H1 (cell line): ENCODE results near the gene RHBG. TPM values are rescaled to one million over a fixed set of nuclear protein-coding genes. Genes with fewer than 3 reads are reported as not detected.

ENCODE experiments used
- CTCF ChIA-PET: fragments of 300-600 bp; sonication (Branson Sonifier 250); formaldehyde crosslinking; loops from one replicate; lab custom pipeline; 2021; ENCODE audit not compliant: partially characterized antibody; lab: Charles Lee
- POLR2A ChIA-PET: fragments of 300-600 bp; sonication (Branson Sonifier 250); formaldehyde crosslinking; loops from one replicate; lab custom pipeline; 2021; ENCODE audit warnings: inconsistent platforms; ENCODE audit not compliant: partially characterized antibody; lab: Charles Lee
- DNase-seq, 2 experiments: peaks; one replicate each; pipeline versions ENCODE4 v3.0.0 to v3.0.0-alpha.2; 2010 to 2022; ENCODE audit warnings: low spot score in 2 of 2, low read depth in 1 of 2, mixed read lengths in 1 of 2
- FAIRE-seq: peaks from 2 replicates; lab custom pipeline; 2011; peaks lifted over from hg19 to GRCh38; lab: Jason Lieb, UNC
- H2AFZ ChIP-seq: 2 replicates; pipeline ENCODE4 v1.8.1; 2012; ENCODE audit warnings: low read length, inconsistent platforms
- H2AK5ac ChIP-seq: 2 replicates; pipeline ENCODE4 v1.6.1; 2013; ENCODE audit warnings: low read depth, low read length
- H2BK120ac ChIP-seq: replicated peaks from 2 replicates; pipeline ENCODE3; 2013; ENCODE audit warnings: low read depth, low read length, inconsistent platforms
- H2BK12ac ChIP-seq: 2 replicates; pipeline ENCODE4 v1.6.1; 2013; ENCODE audit warnings: low read depth, low read length
- H2BK15ac ChIP-seq: 2 replicates; pipeline ENCODE4 v1.6.1; 2013; ENCODE audit warnings: low read length
- H2BK20ac ChIP-seq: 2 replicates; pipeline ENCODE4 v1.6.1; 2013; ENCODE audit warnings: low read length
- H2BK5ac ChIP-seq: 2 replicates; pipeline ENCODE4 v1.6.1; 2013; ENCODE audit warnings: low read depth, low read length
- H3K14ac ChIP-seq: 2 replicates; pipeline ENCODE4 v1.6.1; 2013; ENCODE audit warnings: inconsistent platforms; ENCODE audit not compliant: insufficient read length
- H3K18ac ChIP-seq: 2 replicates; pipeline ENCODE4 v1.6.1; 2013; ENCODE audit warnings: low read length; ENCODE audit errors: extremely low read depth
- H3K23ac ChIP-seq: 2 replicates; pipeline ENCODE4 v1.6.1; 2013; ENCODE audit warnings: inconsistent platforms; ENCODE audit not compliant: insufficient read length
- H3K23me2 ChIP-seq: 2 replicates; pipeline ENCODE4 v1.6.1; 2013; ENCODE audit warnings: low read depth, low read length
- H3K27ac ChIP-seq: 2 replicates; pipeline ENCODE4 v1.6.1; 2011; ENCODE audit warnings: low read depth, low read length, inconsistent platforms
- H3K27me3 ChIP-seq, 4 experiments: replicated peaks in 1 of 4; 1 replicate in 1 of 4; 2 replicates in 3 of 4; pipeline versions ENCODE4 v1.6.1 to v1.8.1; 2011 to 2013; ENCODE audit warnings: low read length in 3 of 4, mild to moderate bottlenecking in 3 of 4, inconsistent platforms in 2 of 4, mixed read lengths in 2 of 4, moderate library complexity in 1 of 4; ENCODE audit not compliant: control insufficient read depth in 3 of 4, insufficient read depth in 3 of 4; ENCODE audit errors: extremely low read depth in 1 of 4
- H3K36me3 ChIP-seq, 4 experiments: 2 replicates each; pipeline versions ENCODE4 v1.6.1 to v1.8.1; 2011 to 2013; ENCODE audit warnings: mild to moderate bottlenecking in 4 of 4, low read length in 3 of 4, moderate library complexity in 2 of 4, control low read depth in 1 of 4, inconsistent platforms in 1 of 4; ENCODE audit not compliant: insufficient read depth in 4 of 4, control insufficient read depth in 2 of 4
- H3K4ac ChIP-seq: replicated peaks from 2 replicates; pipeline ENCODE3; 2013; ENCODE audit warnings: low read length, low read depth, mixed read lengths, inconsistent platforms; ENCODE audit not compliant: insufficient read length
- H3K4me1 ChIP-seq, 4 experiments: replicated peaks in 1 of 4; 1 replicate in 1 of 4; 2 replicates in 3 of 4; pipeline versions ENCODE4 v1.6.1 to v1.8.1; 2011 to 2013; ENCODE audit warnings: low read length in 3 of 4, inconsistent platforms in 2 of 4, mixed read lengths in 1 of 4; ENCODE audit not compliant: insufficient read depth in 4 of 4, control insufficient read depth in 3 of 4
- H3K4me2 ChIP-seq, 2 experiments: 2 replicates each; pipeline versions ENCODE4 v1.6.1 to v1.8.1; 2011 to 2013; ENCODE audit warnings: low read depth in 2 of 2, low read length in 2 of 2, control low read depth in 1 of 2, inconsistent platforms in 1 of 2, mild to moderate bottlenecking in 1 of 2; ENCODE audit not compliant: insufficient read depth in 1 of 2
- H3K4me3 ChIP-seq, 4 experiments: fragments of 200-600, 300-600 bp in 1 of 4; sonication (generic), shearing (Covaris generic), sonication (Bioruptor Twin) in 1 of 4; 2 replicates each; pipeline versions ENCODE4 v1.5.1 to v1.8.1; 2011 to 2016; ENCODE audit warnings: low read length in 4 of 4, low read depth in 3 of 4, control low read depth in 2 of 4, inconsistent platforms in 2 of 4, mild to moderate bottlenecking in 2 of 4, mixed read lengths in 1 of 4, moderate library complexity in 1 of 4; ENCODE audit not compliant: insufficient read depth in 2 of 4; ENCODE audit errors: extremely low read depth in 1 of 4
- H3K56ac ChIP-seq: replicated peaks from 2 replicates; pipeline ENCODE3; 2013; ENCODE audit warnings: low read depth, mild to moderate bottlenecking, mixed read lengths, low read length, inconsistent platforms; ENCODE audit not compliant: insufficient read length
- H3K79me1 ChIP-seq: 2 replicates; pipeline ENCODE4 v1.6.1; 2013; ENCODE audit warnings: low read depth, low read length, control low read depth
- H3K79me2 ChIP-seq, 2 experiments: 2 replicates each; pipeline versions ENCODE4 v1.6.1 to v1.8.1; 2012 to 2013; ENCODE audit warnings: low read length in 2 of 2, mild to moderate bottlenecking in 2 of 2, inconsistent platforms in 1 of 2; ENCODE audit not compliant: insufficient read depth in 2 of 2, control insufficient read depth in 1 of 2
- H3K9ac ChIP-seq, 4 experiments: replicated peaks in 1 of 4; 1 replicate in 1 of 4; 2 replicates in 3 of 4; pipeline versions ENCODE4 v1.6.1 to v1.8.1; 2011 to 2013; ENCODE audit warnings: low read depth in 3 of 4, low read length in 3 of 4, control low read depth in 2 of 4, mild to moderate bottlenecking in 2 of 4, moderate library complexity in 2 of 4, inconsistent platforms in 1 of 4; ENCODE audit errors: extremely low read depth in 1 of 4
- H3K9me3 ChIP-seq, 2 experiments: 2 replicates each; pipeline versions ENCODE4 v1.6.1 to v1.8.1; 2012 to 2013; ENCODE audit warnings: mild to moderate bottlenecking in 2 of 2, moderate library complexity in 2 of 2, control low read depth in 1 of 2, inconsistent platforms in 1 of 2, low read depth in 1 of 2, low read length in 1 of 2, mixed read lengths in 1 of 2; ENCODE audit not compliant: insufficient read depth in 2 of 2
- H4K20me1 ChIP-seq, 2 experiments: replicated peaks in 1 of 2; 2 replicates each; pipeline versions ENCODE3 to v1.8.1; 2011 to 2013; ENCODE audit warnings: inconsistent platforms in 2 of 2, low read length in 2 of 2, mild to moderate bottlenecking in 1 of 2; ENCODE audit not compliant: insufficient read depth in 2 of 2, control insufficient read depth in 1 of 2
- H4K5ac ChIP-seq: 2 replicates; pipeline ENCODE4 v1.6.1; 2013; ENCODE audit warnings: low read length, low read depth, mixed read lengths, inconsistent platforms; ENCODE audit not compliant: insufficient read length
- H4K8ac ChIP-seq: 2 replicates; pipeline ENCODE4 v1.8.0; 2013; ENCODE audit warnings: mild to moderate bottlenecking, moderate library complexity, low read length, inconsistent platforms; ENCODE audit not compliant: insufficient read depth; ENCODE audit errors: extremely low read depth
- H4K91ac ChIP-seq: replicated peaks from 2 replicates; pipeline ENCODE3; 2013; ENCODE audit warnings: low read length, mixed read lengths, inconsistent platforms; ENCODE audit not compliant: insufficient read length
- ATF2 ChIP-seq: IDR thresholded peaks from 2 replicates; pipeline ENCODE4 v1.6.1; 2012; ENCODE audit warnings: low read length, inconsistent platforms
- ATF3 ChIP-seq: IDR thresholded peaks from 2 replicates; pipeline ENCODE4 v1.6.1; 2011; ENCODE audit warnings: low read depth, mild to moderate bottlenecking, low read length; ENCODE audit not compliant: insufficient read depth
- GTF2F1 ChIP-seq: IDR thresholded peaks from 2 replicates; pipeline ENCODE4 v1.6.1; 2012; ENCODE audit warnings: low read depth, low read length, improper control_type of control experiment, borderline replicate concordance
- JUND ChIP-seq: IDR thresholded peaks from 2 replicates; pipeline ENCODE4 v1.6.1; 2011; ENCODE audit warnings: mild to moderate bottlenecking, improper control_type of control experiment, low read length
- RFX5 ChIP-seq: IDR thresholded peaks from 2 replicates; pipeline ENCODE4 v1.6.1; 2011; ENCODE audit warnings: low read depth, low read length, improper control_type of control experiment, borderline replicate concordance
- RNF2 ChIP-seq: fragments of 200-900, 300-1000 bp; sonication (generic); IDR thresholded peaks from 2 replicates; pipeline ENCODE4 v1.7.1; 2016; ENCODE audit warnings: borderline replicate concordance, low read depth, mild to moderate bottlenecking, antibody characterized with exemption, low read length; ENCODE audit not compliant: poor library complexity, severe bottlenecking; ENCODE audit errors: missing control alignments
- SAP30 ChIP-seq: fragments of 300-600 bp; sonication (generic); IDR thresholded peaks from 2 replicates; pipeline ENCODE4 v1.7.1; 2012; ENCODE audit warnings: low read length, moderate library complexity, mild to moderate bottlenecking, inconsistent platforms; ENCODE audit not compliant: insufficient read depth, insufficient replicate concordance
- WGBS, 2 experiments: shearing (Covaris generic) in 1 of 2; methylation state at CpG; one replicate each; pipeline versions ENCODE4 v1.1.6 to v1.1.7; 2013 to 2015; ENCODE audit warnings: low lambda C conversion rate in 2 of 2, mixed read lengths in 2 of 2, inconsistent platforms in 1 of 2, low coverage in 1 of 2, missing lambda C conversion rate in 1 of 2; ENCODE audit not compliant: insufficient replicate concordance in 2 of 2, insufficient coverage in 1 of 2, insufficient read length in 1 of 2; ENCODE audit errors: extremely low coverage in 1 of 2, missing lambda C conversion rate in 1 of 2; 5-methylcytosine and 5-hydroxymethylcytosine counted together
- polyA plus RNA-seq, 7 experiments: library from polyadenylated mRNA; depleted of rRNA in 3 of 7; stranded (reverse) in 5 of 7; unstranded in 2 of 7; fragments of >200 nt in 5 of 7; fragments of 200-250 nt in 2 of 7; gene quantifications; 1 replicate in 5 of 7; 2 replicates in 1 of 7; 4 replicates in 1 of 7; pipeline versions ENCODE4 v1.2.1 to v1.2.3, GENCODE V29; 2011 to 2013; ENCODE audit warnings: missing spikeins in 2 of 7, mixed read lengths in 2 of 7
- total RNA-seq: library from RNA; stranded (reverse); fragmentation: NEBNext Ultra II Directional; extraction: Animal tissue kit (Norgen Biotek cat#: 25700); gene quantifications from 2 replicates; pipeline ENCODE4 v1.2.1, GENCODE V29; 2021

Gene RHBG
- total and polyA plus RNA-seq, 2 of the 8 experiments (the other 6 are each of a cell fraction or from before 2014, with no cell fraction given) = 2.6 to 2.7 TPM

- peak overlapping the region; percentile 97 for H3K18ac ChIP-seq
- no peaks in the 10 kb centered on the region for H3K27me3 ChIP-seq
- peak overlapping the region; percentile 93 for H4K5ac ChIP-seq
- peak overlapping the region; percentile 85 for H3K4ac ChIP-seq
- H4K20me1 ChIP-seq = peaks cover 7 to 9% of the 10 kb centered on the region in 2 experiments
- H2BK12ac ChIP-seq = no peak overlapping the region
- H4K8ac ChIP-seq = peak overlapping the region; percentile 58; the same call in 1 of the 2 replicates
- H3K79me1 ChIP-seq = 0 out of 2 replicates have a peak, but pooled peaks cover 2% of the 10 kb centered on the region
- peak overlapping the region; percentile 83 to 100 (median 94) for H3K4me3 ChIP-seq
- 0 out of 2 replicates have a peak overlapping the region, but pooled peaks have one; percentile 28 for H2AFZ ChIP-seq
- H3K4me2 ChIP-seq = peak overlapping the region; percentile 68 to 72
- WGBS, 2 experiments = 45% methylated on average over 34 of the region's 34 CpGs; no CpG with 5 or more reads in 1 of the 2 experiments
- CTCF ChIA-PET = interaction anchor here (0.6 to 3.0 kb wide), 16 partner anchors 7 to 1864 kb away, joined by 3 to 24 read pairs (median 3); no protein-coding TSS in a partner anchor
- peaks cover 6 to 35% (median 26%) of the 10 kb centered on the region in 4 experiments for H3K36me3 ChIP-seq
- peak overlapping the region; percentile 73 to 97 (median 84) for H3K9ac ChIP-seq
- peaks cover 7% of the 10 kb centered on the region for H3K23me2 ChIP-seq
- no peak overlapping the region for H2AK5ac ChIP-seq
- H4K91ac ChIP-seq = peak overlapping the region; percentile 89
- H3K23ac ChIP-seq = no peak overlapping the region
- POLR2A ChIA-PET = interaction anchor here (0.9 to 4.1 kb wide), 10 partner anchors 8 to 155 kb away, joined by 3 to 26 read pairs (median 4); partner anchors contain the start of genes PMF1, SMG5 and TMEM79
- peak overlapping the region; percentile 91 for H3K56ac ChIP-seq
- H2BK5ac ChIP-seq = peak overlapping the region; percentile 77
- FAIRE-seq (no peak), DNase-seq (no peak)
- no peak overlapping the region for H2BK15ac ChIP-seq
- H3K9me3 ChIP-seq = no peaks in the 10 kb centered on the region
- H2BK120ac ChIP-seq = no peak overlapping the region
- peaks cover 21 to 43% of the 10 kb centered on the region in 2 experiments for H3K79me2 ChIP-seq
- no peak overlapping the region for H2BK20ac ChIP-seq
- H3K14ac ChIP-seq = peak overlapping the region; percentile 84
- H3K4me1 ChIP-seq = 0 out of 7 replicates have a peak, but pooled peaks cover 0 to 2% (median 0%) of the 10 kb centered on the region in 4 experiments
- peak overlapping the region; percentile 81 for H3K27ac ChIP-seq
- TF ChIP-seq RNF2 (no peak), ATF3 (no peak), RFX5 (no peak), JUND (no peak), ATF2 (no peak), GTF2F1 (no peak), SAP30 (no peak)
These were observed 31.7 kb upstream of the RHBG start for GRCh38 chr1:156337052-156337887.
